ENCODE results near the gene IFRD2.
"Not testable (repeated sequence)": the region's sequence is repeated elsewhere in the genome, so short reads cannot be mapped to it uniquely, and the experiment has no call there.

The IFRD2 gene

DNA sequence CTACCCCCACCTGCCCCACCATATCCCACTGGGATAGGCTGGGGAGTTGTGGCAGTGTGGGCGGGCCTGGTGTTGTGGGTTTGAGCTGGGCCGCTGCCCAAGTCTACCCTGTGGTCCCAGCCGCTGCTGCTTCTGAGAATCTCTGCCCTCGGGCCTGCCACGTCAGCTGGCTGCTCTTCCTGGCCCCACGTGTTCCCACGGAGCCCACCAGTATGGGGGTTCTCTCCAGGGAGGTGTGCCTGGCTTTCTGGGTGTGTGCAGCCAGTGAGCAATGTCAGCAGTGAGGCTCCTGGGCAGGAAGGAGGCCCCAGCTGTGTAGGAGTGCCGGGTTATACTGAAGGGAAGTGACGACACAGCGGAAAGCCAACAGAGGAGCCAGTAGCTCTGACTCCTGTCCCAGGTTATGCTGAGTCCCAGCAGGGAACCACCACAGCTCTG, 45.7 kb downstream of the IFRD2 start:
- DNase-seq (ENCODE audit: extremely low read depth, low read depth): no peak
- TF ChIP-seq, protein P1, sequence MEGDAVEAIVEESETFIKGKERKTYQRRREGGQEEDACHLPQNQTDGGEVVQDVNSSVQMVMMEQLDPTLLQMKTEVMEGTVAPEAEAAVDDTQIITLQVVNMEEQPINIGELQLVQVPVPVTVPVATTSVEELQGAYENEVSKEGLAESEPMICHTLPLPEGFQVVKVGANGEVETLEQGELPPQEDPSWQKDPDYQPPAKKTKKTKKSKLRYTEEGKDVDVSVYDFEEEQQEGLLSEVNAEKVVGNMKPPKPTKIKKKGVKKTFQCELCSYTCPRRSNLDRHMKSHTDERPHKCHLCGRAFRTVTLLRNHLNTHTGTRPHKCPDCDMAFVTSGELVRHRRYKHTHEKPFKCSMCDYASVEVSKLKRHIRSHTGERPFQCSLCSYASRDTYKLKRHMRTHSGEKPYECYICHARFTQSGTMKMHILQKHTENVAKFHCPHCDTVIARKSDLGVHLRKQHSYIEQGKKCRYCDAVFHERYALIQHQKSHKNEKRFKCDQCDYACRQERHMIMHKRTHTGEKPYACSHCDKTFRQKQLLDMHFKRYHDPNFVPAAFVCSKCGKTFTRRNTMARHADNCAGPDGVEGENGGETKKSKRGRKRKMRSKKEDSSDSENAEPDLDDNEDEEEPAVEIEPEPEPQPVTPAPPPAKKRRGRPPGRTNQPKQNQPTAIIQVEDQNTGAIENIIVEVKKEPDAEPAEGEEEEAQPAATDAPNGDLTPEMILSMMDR (IDR thresholded peaks at IDR 0.05; ENCODE audit: low read depth, low read length): no peak

DNA sequence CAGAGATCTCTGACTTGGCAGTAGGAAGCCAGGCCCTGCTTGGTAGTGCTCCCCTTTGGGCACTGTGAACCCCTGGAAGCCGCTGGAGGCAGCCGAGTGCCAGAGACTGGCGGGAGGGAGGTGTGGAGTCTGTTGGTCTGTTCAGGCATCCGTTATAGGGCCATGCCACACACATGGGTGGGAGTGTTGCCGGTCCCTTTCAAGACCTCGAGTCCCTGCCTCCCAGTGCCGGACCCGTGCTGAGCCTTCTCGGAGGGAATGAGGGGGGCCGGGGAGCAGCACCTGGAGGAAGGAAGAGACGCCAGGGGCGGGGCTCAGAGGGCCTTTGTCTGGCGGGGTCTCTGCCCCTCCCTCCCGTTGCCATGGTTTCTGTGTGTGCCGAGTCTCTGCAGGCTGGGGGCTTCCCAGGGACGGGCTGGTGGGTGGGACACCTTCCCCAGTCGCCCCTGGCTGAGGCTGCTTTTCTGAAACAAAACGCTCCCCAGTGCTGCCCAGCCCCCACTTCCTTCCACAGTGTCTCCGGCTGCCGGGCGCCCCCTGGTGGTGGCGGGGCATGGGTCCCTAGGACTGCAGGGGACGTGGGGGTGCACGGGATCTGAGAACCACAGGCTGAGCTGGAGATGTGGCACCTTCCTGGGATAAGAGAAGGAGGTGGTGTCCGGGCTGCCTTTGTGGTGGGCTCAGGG, 46.3 kb downstream of the IFRD2 start:
- TF ChIP-seq, protein P1 (IDR thresholded peaks at IDR 0.05; ENCODE audit: low read depth, low read length): peak; percentile 100

DNA sequence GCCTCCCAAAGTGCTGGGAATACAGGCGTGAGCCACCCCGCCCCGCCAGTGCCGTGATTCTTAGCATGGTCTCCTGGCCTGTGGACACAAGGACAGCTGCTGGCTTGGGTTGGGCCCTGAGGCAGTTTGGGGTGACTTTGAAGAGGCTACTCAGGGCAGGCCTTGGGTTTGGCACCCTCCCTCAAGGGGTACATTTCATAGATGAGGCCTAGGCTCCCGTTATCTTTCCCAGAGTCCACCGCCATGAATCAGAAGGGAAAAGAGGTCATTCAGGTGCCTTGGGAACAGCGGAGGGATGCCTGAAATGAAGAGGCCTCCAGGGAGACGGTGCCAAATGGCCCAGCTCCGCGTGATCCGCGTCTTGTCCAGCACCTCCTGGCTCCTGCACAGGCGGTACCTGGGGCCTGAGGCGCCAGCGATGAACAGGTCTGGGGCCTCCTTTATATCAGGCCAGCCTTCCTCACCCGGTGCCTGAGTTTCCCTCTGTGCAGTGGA, 46.9 kb downstream of the IFRD2 start:
- TF ChIP-seq, protein P1 (IDR thresholded peaks at IDR 0.05; ENCODE audit: low read depth, low read length): no peak
- no peak for DNase-seq (ENCODE audit: extremely low read depth, low read depth)

More for the DNA sequence above, 46.3 kb downstream of the IFRD2 start:
- DNase-seq (ENCODE audit: extremely low read depth, low read depth): no peak

DNA sequence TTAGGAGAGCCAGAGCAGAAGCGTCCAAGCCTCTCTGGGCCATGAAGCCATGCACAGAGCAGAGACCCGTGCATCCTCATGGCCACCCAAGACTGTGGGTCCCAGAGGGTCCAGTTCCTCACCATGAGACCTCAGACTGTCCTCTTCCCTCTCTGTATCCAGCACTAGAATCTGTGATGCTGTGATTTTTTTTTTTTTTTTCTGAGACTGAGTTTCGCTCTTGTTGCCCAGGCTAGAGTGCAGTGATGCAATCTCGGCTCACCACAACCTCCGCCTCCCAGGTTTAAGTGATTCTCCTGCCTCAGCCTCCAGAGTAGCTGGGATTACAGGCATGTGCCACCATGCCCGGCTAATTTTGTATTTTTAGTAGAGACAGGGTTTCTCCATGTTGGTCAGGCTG, 47.4 kb downstream of the IFRD2 start:
- not testable (repeated sequence) for DNase-seq (ENCODE audit: extremely low read depth, low read depth)

DNA sequence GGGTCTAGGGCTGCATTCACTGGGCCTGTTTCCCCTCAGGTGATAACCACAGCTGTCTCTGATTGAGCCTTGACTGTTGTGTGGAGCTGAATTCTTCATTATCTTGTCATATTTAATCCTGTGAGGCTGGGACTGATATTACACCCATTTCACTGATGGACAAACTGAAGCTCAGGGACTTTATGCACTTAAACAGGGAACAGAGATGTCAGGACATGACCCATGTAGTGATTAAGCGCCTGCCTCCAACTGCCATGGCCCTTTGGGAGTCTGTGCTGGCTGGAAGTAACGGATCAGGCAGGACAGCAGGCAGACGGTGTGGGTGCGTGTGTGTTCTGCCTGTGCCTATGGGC, 48.7 kb downstream of the IFRD2 start:
- TF ChIP-seq, protein P1 (IDR thresholded peaks at IDR 0.05; ENCODE audit: low read depth, low read length): no peak
- no peak for DNase-seq (ENCODE audit: extremely low read depth, low read depth)

DNA sequence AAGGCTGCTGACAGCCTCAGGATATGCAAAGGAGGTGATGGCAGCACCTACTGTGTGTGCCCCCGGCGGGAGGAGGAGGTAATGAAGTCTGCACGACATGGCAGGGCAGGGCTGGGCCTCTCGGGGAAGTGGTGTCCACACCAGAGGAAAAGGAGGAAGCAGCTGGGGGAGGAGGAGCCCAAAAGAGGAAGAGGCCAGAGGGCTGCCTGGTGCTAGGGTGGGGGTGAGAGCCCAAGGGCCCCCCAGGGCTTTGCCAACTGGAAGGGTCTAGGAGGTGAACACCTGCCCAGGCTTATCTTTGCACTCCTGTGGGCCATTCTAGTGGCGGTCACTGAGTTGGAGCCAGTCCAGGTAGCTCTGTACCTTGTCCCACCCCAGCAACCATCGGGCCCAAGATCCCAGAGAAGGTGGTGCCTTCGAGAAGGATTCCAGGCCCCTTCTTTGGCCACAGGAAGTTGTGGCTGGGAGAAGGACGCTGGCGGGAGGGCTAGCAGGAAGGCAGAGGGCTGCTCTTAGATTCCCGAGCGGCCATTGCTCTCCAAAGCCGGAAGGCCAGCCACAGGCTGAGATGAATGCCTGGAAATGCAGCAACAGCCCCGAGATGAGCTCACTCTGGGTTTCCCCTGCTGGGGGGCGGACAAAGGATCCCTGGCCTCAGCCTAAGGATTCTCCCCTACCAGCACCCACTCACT, 49.2 kb downstream of the IFRD2 start:
- TF ChIP-seq, protein P1 (IDR thresholded peaks at IDR 0.05; ENCODE audit: low read depth, low read length): no peak
- DNase-seq (ENCODE audit: extremely low read depth, low read depth): no peak

DNA sequence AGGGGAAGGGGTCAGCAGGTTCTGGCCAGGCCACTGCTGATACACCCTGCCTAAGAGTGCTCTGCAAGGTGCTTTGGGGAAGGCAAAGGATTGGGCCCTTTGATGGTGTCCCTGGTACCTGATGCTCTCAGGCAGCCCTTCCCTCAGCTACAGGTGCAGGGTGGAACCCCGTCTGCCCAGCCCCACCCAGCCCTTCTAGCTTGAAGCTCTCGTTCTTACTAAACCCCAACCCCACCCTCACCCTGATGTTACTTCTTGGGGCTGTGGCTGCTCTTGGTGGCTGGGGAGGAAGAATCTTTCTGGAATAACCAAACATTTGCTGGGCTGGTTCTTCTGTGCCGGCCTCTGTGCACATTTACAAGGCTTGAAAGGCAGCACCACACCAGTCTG, 49.9 kb downstream of the IFRD2 start:
- no peak for DNase-seq (ENCODE audit: extremely low read depth, low read depth)
- TF ChIP-seq, protein P1 (IDR thresholded peaks at IDR 0.05; ENCODE audit: low read depth, low read length): no peak

All from AG09319 (cell line).